ENCODE measurements around the gene OR2A12.
"Not testable (repeated sequence)": the region's sequence is repeated elsewhere in the genome, so short reads cannot be mapped to it uniquely, and the experiment has no call there.

Gene OR2A12

DNA sequence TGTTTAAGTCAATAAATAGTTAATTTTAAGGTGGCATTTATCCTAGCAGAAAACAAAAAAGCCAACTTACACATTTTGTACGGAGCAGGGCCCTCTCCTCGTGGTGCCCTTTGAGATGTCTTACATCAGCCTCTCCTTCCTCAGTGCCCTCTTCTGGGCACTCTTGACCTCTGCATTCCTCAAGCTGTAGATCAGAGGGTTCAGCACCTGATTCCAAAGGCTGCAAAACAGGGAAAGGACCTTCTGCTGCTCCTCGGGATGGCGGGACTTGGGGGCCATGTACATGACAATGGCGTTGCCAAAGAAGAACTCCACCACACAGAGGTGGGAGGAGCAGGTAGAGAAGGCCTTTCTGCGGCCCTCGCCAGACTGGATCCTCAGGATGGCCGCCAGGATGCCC is 32.3 kb downstream of the OR2A12 start:
- DNase-seq (ENCODE audit: low read depth in 2 of 2), result no peak

DNA sequence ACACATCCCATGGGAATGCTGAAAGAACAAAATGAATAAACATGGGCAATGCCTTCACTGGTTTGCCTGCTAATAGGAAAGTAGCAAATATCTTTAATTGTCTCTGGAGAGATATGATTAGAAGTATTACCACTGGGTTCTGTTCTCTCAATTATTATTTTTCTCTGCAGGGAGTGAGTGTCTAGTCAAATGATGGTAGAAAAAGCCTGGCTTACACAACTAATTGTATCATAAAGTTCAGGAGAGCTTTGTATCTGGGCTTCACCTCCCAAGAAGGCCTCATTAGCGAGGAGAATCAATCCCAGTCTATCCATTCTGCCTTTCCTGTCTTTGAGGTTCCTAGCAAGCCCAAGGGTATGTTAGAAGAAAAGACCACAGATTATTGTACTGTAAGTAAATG is 36.8 kb downstream of the OR2A12 start, which contains the start of gene OR2A14:
Gene OR2A14 (plus strand): TSS at position 301 of the 400 bp plus-strand sequence. CDS start 5,937 bp downstream, outside the sequence.
- no peak for DNase-seq (ENCODE audit: low read depth in 2 of 2)

GRCh38 chr7:144127714-144128334 is 41.7 kb downstream of the OR2A12 start:
- peak; percentile 70 to 79 for DNase-seq (ENCODE audit: low read depth in 2 of 2)

- DNase-seq (ENCODE audit: low read depth in 2 of 2), result not testable (repeated sequence)
Observed at GRCh38 chr7:144129601-144130000, 43.5 kb downstream of the OR2A12 start.

GRCh38 chr7:144130730-144131129 is 44.7 kb downstream of the OR2A12 start:
- DNase-seq (ENCODE audit: low read depth in 2 of 2), result no peak

DNA sequence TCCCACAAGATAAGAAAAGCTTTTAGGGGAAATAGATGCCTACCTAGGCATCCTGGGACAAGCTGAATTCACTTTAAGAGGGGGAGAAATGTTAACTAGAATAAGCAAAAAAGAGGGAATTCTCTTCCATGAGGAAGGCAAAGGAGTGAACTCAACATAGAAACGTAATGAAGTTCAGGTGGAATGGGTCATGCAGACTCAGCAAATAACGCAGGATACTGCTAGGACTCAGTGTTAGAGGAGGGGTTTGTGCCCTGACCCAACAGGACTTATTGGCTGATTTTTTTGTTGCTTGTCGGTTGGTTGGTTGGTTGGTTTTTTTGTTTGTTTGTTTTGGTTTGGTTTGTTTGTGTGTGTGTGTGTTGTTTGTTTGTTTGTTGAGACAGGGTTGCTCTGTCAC is 46.2 kb downstream of the OR2A12 start:
- DNase-seq (ENCODE audit: low read depth in 2 of 2), result no peak

DNA sequence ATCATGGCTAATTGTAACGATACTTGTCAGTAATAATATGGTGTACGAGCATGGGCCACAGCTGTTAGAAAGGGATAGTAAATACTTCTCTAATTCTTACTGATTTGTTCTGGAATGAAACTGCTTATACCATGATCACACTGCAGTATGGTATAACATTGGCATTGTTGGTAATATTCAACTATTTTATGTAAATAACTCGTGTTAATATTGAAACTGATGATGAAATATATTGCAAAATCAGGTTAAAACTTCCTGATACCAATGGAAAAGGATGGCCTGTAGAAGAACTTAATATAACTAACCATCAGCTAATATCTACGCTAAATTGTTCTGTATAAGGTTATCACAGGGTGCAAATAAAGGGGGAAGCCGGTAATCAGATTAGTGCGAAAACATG is 47.2 kb downstream of the OR2A12 start:
- DNase-seq (ENCODE audit: low read depth in 2 of 2), result no peak

DNA sequence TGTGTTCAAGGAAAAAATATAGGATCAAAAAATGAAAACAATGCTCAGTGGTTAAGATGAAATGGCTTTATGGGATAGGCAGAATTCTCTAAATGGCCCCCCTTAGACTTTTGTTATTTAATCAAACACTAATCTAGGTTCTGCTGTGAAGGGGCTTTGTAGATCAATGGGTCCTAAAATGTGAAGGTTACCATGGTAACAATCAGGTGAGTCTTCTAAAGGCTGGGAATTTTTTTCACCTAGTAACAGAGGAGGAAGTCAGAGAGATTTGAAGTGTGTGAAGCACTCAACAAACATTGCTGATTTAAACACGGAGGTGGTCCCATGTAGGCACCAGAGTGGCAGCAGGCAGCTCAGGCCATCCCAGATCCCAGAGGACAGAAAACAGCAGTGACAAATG is 48.0 kb downstream of the OR2A12 start:
- no peak for DNase-seq (ENCODE audit: low read depth in 2 of 2)

DNA sequence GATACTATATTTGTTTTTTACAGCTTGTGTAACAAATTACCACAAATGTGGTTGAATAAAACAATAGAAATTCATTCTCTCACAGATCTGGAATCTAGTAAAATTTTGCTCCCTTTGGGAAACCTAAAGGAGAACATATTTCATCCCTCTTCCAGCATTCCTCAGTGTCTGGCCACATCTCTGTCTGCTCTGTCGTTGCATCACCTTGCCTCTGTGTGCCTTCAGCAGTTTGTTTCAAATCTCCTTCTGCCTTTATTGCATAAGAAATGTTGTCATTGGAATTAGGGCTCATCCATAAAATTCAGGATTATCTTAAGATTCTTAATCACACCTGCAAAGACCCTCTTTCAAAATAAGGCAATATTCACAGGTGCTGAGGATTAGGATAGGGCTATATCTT is 51.4 kb downstream of the OR2A12 start:
- no peak for DNase-seq (ENCODE audit: low read depth in 2 of 2)

DNA sequence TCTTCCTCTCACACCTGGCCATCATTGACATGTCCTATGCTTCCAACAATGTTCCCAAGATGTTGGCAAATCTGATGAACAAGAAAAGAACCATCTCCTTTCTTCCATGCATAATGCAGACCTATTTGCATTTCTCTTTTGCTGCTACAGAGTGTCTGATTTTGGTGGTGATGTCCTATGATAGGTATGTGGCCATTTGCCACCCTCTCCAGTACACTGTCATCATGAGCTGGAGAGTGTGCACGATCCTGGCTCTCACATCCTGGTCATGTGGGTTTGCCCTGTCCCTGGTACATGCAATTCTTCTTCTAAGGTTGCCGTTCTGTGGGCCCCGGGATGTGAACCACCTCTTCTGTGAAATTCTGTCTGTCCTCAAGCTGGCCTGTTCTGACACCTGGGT is 56.1 kb downstream of the OR2A12 start:
- DNase-seq (ENCODE audit: low read depth in 2 of 2), result no peak

DNA sequence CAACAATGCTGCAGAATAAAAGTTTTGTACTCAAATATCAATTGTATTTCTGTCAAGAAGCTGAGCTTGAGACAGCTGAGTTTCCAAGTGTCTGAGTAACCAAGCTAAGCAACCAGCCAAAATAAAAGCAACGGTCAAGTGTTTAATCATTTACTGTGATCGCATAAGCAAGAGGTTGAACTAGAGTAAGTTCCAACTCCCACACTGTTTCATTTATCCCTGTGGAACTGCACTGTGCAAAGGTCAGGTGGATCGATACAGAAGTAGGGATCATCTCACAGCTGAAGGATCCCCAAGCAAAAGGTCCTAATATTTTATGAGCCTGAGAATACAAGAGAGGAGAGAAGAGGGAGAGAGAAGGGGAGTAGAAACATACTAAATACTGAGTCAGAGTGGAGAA is 58.3 kb downstream of the OR2A12 start:
- no peak for DNase-seq (ENCODE audit: low read depth in 2 of 2)

- no peak for DNase-seq (ENCODE audit: low read depth in 2 of 2)
Observed at GRCh38 chr7:144148224-144148827, 62.2 kb downstream of the OR2A12 start.

Data from stimulated activated CD8-positive, alpha-beta memory T cell treated with anti-CD3 and anti-CD28 coated beads, Interleukin-15, amount 100 ng/mL, for 48 hours (primary cell).